Thymus (tissue), 11 donors: ENCODE results near the gene PCED1B. TPM values are rescaled to one million over a fixed set of nuclear protein-coding genes. Genes with fewer than 3 reads are reported as not detected.
"Not testable (repeated sequence)": the region's sequence is repeated elsewhere in the genome, so short reads cannot be mapped to it uniquely, and the experiment has no call there.

Experiments
- DNase-seq, 9 donors: peaks; one replicate each; pipeline ENCODE4 v3.0.0-alpha.2; 2013; ENCODE audit warnings: low spot score in 9 of 9, low read depth in 6 of 9, missing footprints in 1 of 9
- H3K27ac ChIP-seq, 2 donors: one replicate each; pipeline ENCODE4 v1.5.1; 2013; ENCODE audit warnings: control low read depth in 1 of 2, low read depth in 1 of 2, low read length in 1 of 2, mild to moderate bottlenecking in 1 of 2, moderate library complexity in 1 of 2
- H3K27me3 ChIP-seq, 2 donors: one replicate each; pipeline ENCODE4 v1.5.1; 2013; ENCODE audit warnings: low read length in 1 of 2; ENCODE audit not compliant: control insufficient read depth in 2 of 2, insufficient read depth in 1 of 2
- H3K36me3 ChIP-seq, 2 donors: one replicate each; pipeline ENCODE4 v1.5.1; 2013; ENCODE audit warnings: low read length in 1 of 2, mild to moderate bottlenecking in 1 of 2, moderate library complexity in 1 of 2; ENCODE audit not compliant: control insufficient read depth in 2 of 2, insufficient read depth in 2 of 2
- H3K4me1 ChIP-seq, 2 donors: one replicate each; pipeline ENCODE4 v1.5.1; 2013; ENCODE audit warnings: low read length in 2 of 2; ENCODE audit not compliant: control insufficient read depth in 2 of 2, insufficient read depth in 2 of 2
- H3K4me3 ChIP-seq, 2 donors: one replicate each; pipeline ENCODE4 v1.5.1; 2013; ENCODE audit warnings: low read length in 2 of 2, control low read depth in 1 of 2, mild to moderate bottlenecking in 1 of 2
- H3K9me3 ChIP-seq, 2 donors: one replicate each; pipeline ENCODE4 v1.5.1; 2013; ENCODE audit warnings: low read length in 1 of 2, mild to moderate bottlenecking in 1 of 2; ENCODE audit not compliant: control insufficient read depth in 2 of 2, insufficient read depth in 1 of 2
- WGBS: extraction: QIAGEN DNeasy Blood & Tissue Kit; methylation state at CpG from one replicate; pipeline ENCODE4 v1.1.7; 2013; 5-methylcytosine and 5-hydroxymethylcytosine counted together
- polyA plus RNA-seq: library from polyadenylated mRNA; stranded (reverse); fragments of 200-250 nt; gene quantifications from one replicate; pipeline ENCODE4 v1.2.3, GENCODE V29; 2013
- total RNA-seq: library from RNA; stranded (reverse); fragments of 120-200 nt; gene quantifications from one replicate; pipeline ENCODE4 v1.2.4, GENCODE V29; 2013
- donor health status: healthy.

The PCED1B gene
- total and polyA plus RNA-seq, 2 donors, result 1.7 to 7.7 TPM

GRCh38 chr12:47213396-47213795, 134.0 kb downstream of the PCED1B start:
- Histone ChIP-seq H3K36me3 (peaks cover 3 to 9% of the 10 kb centered on the region in 2 donors), H3K27ac (no peak overlapping the region), H3K4me1 (peaks cover 5 to 27% of the 10 kb centered on the region in 2 donors), H3K4me3 (no peak overlapping the region), H3K9me3 (no peaks in the 10 kb centered on the region), H3K27me3 (no peaks in the 10 kb centered on the region)
- WGBS, result 96% methylated on average over 3 of the region's 3 CpGs
- DNase-seq, result no peak

- no peaks in the 10 kb centered on the region for H3K27me3 ChIP-seq
- WGBS, result 92% methylated on average over 3 of the region's 3 CpGs
- H3K4me1 ChIP-seq, result peaks cover 5 to 20% of the 10 kb centered on the region in 2 donors
- DNase-seq, result no peak
- H3K36me3 ChIP-seq, result peaks cover 0 to 6% of the 10 kb centered on the region in 2 donors
- no peak overlapping the region for H3K4me3 ChIP-seq
- no peaks in the 10 kb centered on the region for H3K9me3 ChIP-seq
- H3K27ac ChIP-seq, result no peak overlapping the region
Measured at GRCh38 chr12:47214001-47214619, 134.7 kb downstream of the PCED1B start.

- Histone ChIP-seq H3K9me3 (no peaks in the 10 kb centered on the region), H3K36me3 (no peaks in the 10 kb centered on the region), H3K27ac (peak overlapping the region in 1 of 2 donors; percentile 10), H3K4me1 (peaks cover 5 to 18% of the 10 kb centered on the region in 2 donors), H3K4me3 (no peak overlapping the region), H3K27me3 (no peaks in the 10 kb centered on the region)
- WGBS, result 97% methylated on average over 7 of the region's 7 CpGs
- no peak for DNase-seq
Measured at GRCh38 chr12:47214771-47215170, 135.3 kb downstream of the PCED1B start.

GRCh38 chr12:47216150-47216677, 136.8 kb downstream of the PCED1B start:
- peaks cover 5 to 18% of the 10 kb centered on the region in 2 donors for H3K4me1 ChIP-seq
- DNase-seq, result peak in 8 of 9 donors; percentile 34 to 86 (median 60)
- peak overlapping the region; percentile 70 to 71 for H3K27ac ChIP-seq
- no peaks in the 10 kb centered on the region for H3K36me3 ChIP-seq
- no peaks in the 10 kb centered on the region for H3K9me3 ChIP-seq
- H3K27me3 ChIP-seq, result no peaks in the 10 kb centered on the region
- H3K4me3 ChIP-seq, result peak overlapping the region; percentile 37 to 43
- WGBS, result 8% methylated on average over 8 of the region's 8 CpGs

- H3K27me3 ChIP-seq, H3K27ac ChIP-seq, DNase-seq, H3K9me3 ChIP-seq, H3K36me3 ChIP-seq, H3K4me3 ChIP-seq: not testable (repeated sequence)
- WGBS, result 98% methylated on average over 8 of the region's 8 CpGs
- H3K4me1 ChIP-seq, result peaks cover 5 to 18% of the 10 kb centered on the region in 2 donors
Measured at GRCh38 chr12:47217595-47217869, 138.1 kb downstream of the PCED1B start.

GRCh38 chr12:47218191-47218654, 138.8 kb downstream of the PCED1B start:
- peaks cover 5 to 18% of the 10 kb centered on the region in 2 donors for H3K4me1 ChIP-seq

GRCh38 chr12:47219243-47219642, 139.8 kb downstream of the PCED1B start:
- Histone ChIP-seq H3K4me1 (peaks cover 5 to 23% of the 10 kb centered on the region in 2 donors), H3K27me3 (no peaks in the 10 kb centered on the region)

More at GRCh38 chr12:47218191-47218654, 138.8 kb downstream of the PCED1B start:
- Histone ChIP-seq H3K27ac (no peak overlapping the region), H3K4me3 (no peak overlapping the region), H3K36me3 (no peaks in the 10 kb centered on the region), H3K27me3 (no peaks in the 10 kb centered on the region), H3K9me3 (no peaks in the 10 kb centered on the region)
- 92% methylated on average over 8 of the region's 8 CpGs for WGBS
- DNase-seq, result no peak

GRCh38 chr12:47221256-47222023, 142.0 kb downstream of the PCED1B start:
- Histone ChIP-seq H3K4me1 (peaks cover 0 to 12% of the 10 kb centered on the region in 2 donors), H3K36me3 (no peaks in the 10 kb centered on the region), H3K27ac (no peak overlapping the region), H3K4me3 (no peak overlapping the region), H3K9me3 (no peaks in the 10 kb centered on the region), H3K27me3 (no peaks in the 10 kb centered on the region)
- no peak for DNase-seq
- 98% methylated on average over 2 of the region's 2 CpGs for WGBS

More at GRCh38 chr12:47219243-47219642, 139.8 kb downstream of the PCED1B start:
- 96% methylated on average over 3 of the region's 3 CpGs for WGBS
- DNase-seq, result no peak
- Histone ChIP-seq H3K27ac (no peak overlapping the region), H3K9me3 (no peaks in the 10 kb centered on the region), H3K36me3 (no peaks in the 10 kb centered on the region), H3K4me3 (no peak overlapping the region)

GRCh38 chr12:47222520-47223030, 143.2 kb downstream of the PCED1B start:
- Histone ChIP-seq H3K4me3 (no peak overlapping the region), H3K9me3 (no peaks in the 10 kb centered on the region), H3K36me3 (no peaks in the 10 kb centered on the region), H3K4me1 (peaks cover 0 to 5% of the 10 kb centered on the region in 2 donors), H3K27me3 (no peaks in the 10 kb centered on the region), H3K27ac (no peak overlapping the region)
- 86% methylated on average over 3 of the region's 3 CpGs for WGBS
- no peak for DNase-seq
